DND-41 (cell line): ENCODE data around the gene UQCC2.

Experiments
- ATAC-seq: fragments of 200-7000 bp; cut with Tn5 transposase; 3 replicates; pipeline ENCODE4 v1.9.1; 2021; ENCODE audit warnings: low read depth; ENCODE audit not compliant: insufficient read depth
- DNase-seq: peaks from one replicate; pipeline ENCODE4 v3.0.0-alpha.2; 2020
- H2AFZ ChIP-seq: 2 replicates; pipeline ENCODE4 v1.6.0; 2012; ENCODE audit warnings: low read depth, low read length
- H3K27ac ChIP-seq: 2 replicates; pipeline ENCODE4 v1.5.1; 2012; ENCODE audit warnings: low read length, inconsistent platforms
- H3K27me3 ChIP-seq: fragments of 200-600 bp; sonication (generic); 2 replicates; pipeline ENCODE4 v1.6.0; 2012; ENCODE audit warnings: low read length, mild to moderate bottlenecking, inconsistent platforms; ENCODE audit not compliant: insufficient read depth, poor library complexity
- H3K36me3 ChIP-seq: 2 replicates; pipeline ENCODE4 v1.5.1; 2012; ENCODE audit warnings: low read length, inconsistent platforms; ENCODE audit not compliant: insufficient read depth
- H3K4me1 ChIP-seq: 2 replicates; pipeline ENCODE4 v1.5.1; 2012; ENCODE audit warnings: mild to moderate bottlenecking, low read length; ENCODE audit not compliant: insufficient read depth
- H3K4me2 ChIP-seq: 2 replicates; pipeline ENCODE4 v1.6.0; 2012; ENCODE audit warnings: mild to moderate bottlenecking, moderate library complexity, low read length, inconsistent platforms; ENCODE audit not compliant: insufficient read depth
- H3K4me3 ChIP-seq, 2 experiments: fragments of 200-600 bp in 1 of 2; shearing (Covaris generic) in 1 of 2; 2 replicates each; pipeline ENCODE4 v1.5.1; 2012 to 2016; ENCODE audit warnings: inconsistent platforms in 2 of 2, low read length in 2 of 2, mild to moderate bottlenecking in 2 of 2, low read depth in 1 of 2, moderate library complexity in 1 of 2
- H3K79me2 ChIP-seq: 2 replicates; pipeline ENCODE4 v1.6.0; 2012; ENCODE audit warnings: low read length, inconsistent platforms; ENCODE audit not compliant: insufficient read depth
- H3K9ac ChIP-seq: 2 replicates; pipeline ENCODE4 v1.6.0; 2012; ENCODE audit warnings: low read depth, mild to moderate bottlenecking, inconsistent platforms, low read length, moderate library complexity
- H3K9me3 ChIP-seq: 2 replicates; pipeline ENCODE4 v1.5.1; 2012; ENCODE audit warnings: low read length, moderate library complexity, mild to moderate bottlenecking, inconsistent platforms; ENCODE audit not compliant: insufficient read depth, severe bottlenecking
- H4K20me1 ChIP-seq: 2 replicates; pipeline ENCODE4 v1.6.0; 2012; ENCODE audit warnings: low read length; ENCODE audit not compliant: insufficient read depth
- CTCF ChIP-seq: IDR thresholded peaks from 2 replicates; pipeline ENCODE4 v1.5.1; 2012; ENCODE audit warnings: borderline replicate concordance, low read length, moderate library complexity, mild to moderate bottlenecking; ENCODE audit not compliant: poor library complexity, severe bottlenecking; ENCODE audit errors: extremely low read depth
- EZH2 ChIP-seq: IDR thresholded peaks from 3 replicates; pipeline ENCODE4 v1.6.1; 2012; ENCODE audit warnings: borderline replicate concordance, low read depth, mild to moderate bottlenecking, moderate library complexity, low read length, inconsistent platforms; ENCODE audit not compliant: severe bottlenecking

The UQCC2 gene

GRCh38 chr6:33702345-33702977 lies 9.0 kb downstream of the UQCC2 start:
- no peak overlapping the region for H3K9ac ChIP-seq
- TF ChIP-seq CTCF (peak; percentile 61), EZH2 (no peak)
- ATAC-seq, result peak; percentile 74
- H4K20me1 ChIP-seq, result peaks cover 13% of the 10 kb centered on the region
- no peak overlapping the region for H3K4me2 ChIP-seq
- H2AFZ ChIP-seq, result no peak overlapping the region
- no peak overlapping the region for H3K4me3 ChIP-seq
- H3K9me3 ChIP-seq, result no peaks in the 10 kb centered on the region
- peak; percentile 35 for DNase-seq
- no peaks in the 10 kb centered on the region for H3K4me1 ChIP-seq
- H3K27ac ChIP-seq, result no peak overlapping the region
- H3K36me3 ChIP-seq, result peaks cover 54% of the 10 kb centered on the region
- no peaks in the 10 kb centered on the region for H3K27me3 ChIP-seq
- H3K79me2 ChIP-seq, result no peaks in the 10 kb centered on the region

GRCh38 chr6:33700391-33701050 lies 11.0 kb downstream of the UQCC2 start:
- Histone ChIP-seq H3K9ac (no peak overlapping the region), H3K27me3 (no peaks in the 10 kb centered on the region), H2AFZ (no peak overlapping the region), H3K9me3 (no peaks in the 10 kb centered on the region), H3K4me1 (no peaks in the 10 kb centered on the region), H4K20me1 (peaks cover 15% of the 10 kb centered on the region), H3K4me2 (no peak overlapping the region), H3K4me3 (no peak overlapping the region), H3K27ac (no peak overlapping the region), H3K79me2 (no peaks in the 10 kb centered on the region), H3K36me3 (peaks cover 74% of the 10 kb centered on the region)
- TF ChIP-seq CTCF, result peak; percentile 50
- no peak for TF ChIP-seq EZH2
- DNase-seq, result peak; percentile 51
- ATAC-seq, result peak; percentile 64; the same call in 2 of the 3 replicates

GRCh38 chr6:33699739-33700138 lies 11.8 kb downstream of the UQCC2 start:
- no peak overlapping the region for H3K4me3 ChIP-seq
- H3K27ac ChIP-seq, result no peak overlapping the region
- H3K4me1 ChIP-seq, result no peaks in the 10 kb centered on the region
- DNase-seq (no peak), ATAC-seq (no peak)
- H4K20me1 ChIP-seq, result peaks cover 21% of the 10 kb centered on the region
- H3K27me3 ChIP-seq, result no peaks in the 10 kb centered on the region
- peaks cover 81% of the 10 kb centered on the region for H3K36me3 ChIP-seq
- no peaks in the 10 kb centered on the region for H3K79me2 ChIP-seq
- no peak overlapping the region for H2AFZ ChIP-seq
- no peak overlapping the region for H3K9ac ChIP-seq
- TF ChIP-seq EZH2 (no peak), CTCF (no peak)
- no peaks in the 10 kb centered on the region for H3K9me3 ChIP-seq
- no peak overlapping the region for H3K4me2 ChIP-seq
